IPS-18c (cell line): Measurements from ENCODE around the gene PARN.
A peak's percentile ranks its signal among the peaks of the same experiment; 100 is the strongest.
"Not testable (repeated sequence)": the region's sequence is repeated elsewhere in the genome, so short reads cannot be mapped to it uniquely, and the experiment has no call there.

Experiments
- H3K4me3 ChIP-seq: 2 replicates; pipeline ENCODE4 v1.7.0; 2013; ENCODE audit warnings: low read depth, mild to moderate bottlenecking, low read length, moderate library complexity; ENCODE audit not compliant: insufficient read depth
- H3K9me3 ChIP-seq: one replicate; pipeline ENCODE4 v1.6.1; 2013; ENCODE audit warnings: mild to moderate bottlenecking, low read length, moderate library complexity; ENCODE audit not compliant: control insufficient read depth, insufficient read depth

The PARN gene

GRCh38 chr16:14636179-14636950 is 6.3 kb upstream of the PARN start:
- H3K9me3 ChIP-seq, H3K4me3 ChIP-seq: not testable (repeated sequence)

DNA sequence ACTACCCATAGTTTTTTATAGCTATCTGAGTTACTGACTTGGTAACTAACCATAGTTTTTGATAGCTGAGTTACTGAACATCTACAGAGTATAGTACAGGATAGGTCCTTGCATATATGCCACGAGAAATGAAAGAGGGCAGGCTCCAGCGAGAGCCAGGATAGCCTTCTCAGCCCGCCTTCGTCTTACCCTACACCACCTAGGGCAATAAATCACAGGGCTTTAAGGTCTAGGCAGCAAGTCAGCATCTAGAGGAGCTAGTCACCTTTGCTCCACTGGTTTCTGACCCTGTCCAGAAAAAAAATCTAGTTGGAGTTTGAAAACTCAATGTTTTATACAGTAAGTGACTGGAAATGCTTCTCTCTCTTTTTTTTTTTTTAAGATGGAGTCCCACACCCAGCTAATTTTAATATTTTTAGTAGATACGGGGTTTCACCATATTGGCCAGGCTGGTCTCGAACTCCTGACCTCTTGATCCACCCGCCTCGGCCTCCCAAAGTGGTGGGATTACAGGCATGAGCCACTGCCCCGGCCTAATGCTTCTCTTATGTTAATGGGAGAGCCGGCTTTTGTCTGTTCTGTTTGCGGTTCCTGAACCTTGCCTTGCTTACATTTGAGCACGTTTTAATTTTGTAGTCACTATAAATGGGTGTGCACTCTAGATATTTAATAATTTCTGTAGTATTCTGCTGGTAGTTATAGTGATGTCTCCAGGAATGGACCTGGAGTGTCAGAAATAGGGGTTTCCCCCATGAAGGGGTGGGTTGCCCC is 5.5 kb upstream of the PARN start:
- no peak overlapping the region; the same call in 1 of the 2 replicates for H3K4me3 ChIP-seq
- no peaks in the 10 kb centered on the region for H3K9me3 ChIP-seq

- Histone ChIP-seq H3K4me3 (peak overlapping the region; percentile 89; the same call in 1 of the 2 replicates), H3K9me3 (no peaks in the 10 kb centered on the region)
Measured at GRCh38 chr16:14634389-14634725, 4.3 kb upstream of the PARN start.

GRCh38 chr16:14632693-14633569 is 2.9 kb upstream of the PARN start, which contains the start of gene BFAR:
Gene BFAR (plus strand): TSS chr16:14632951. CDS start chr16:14644347, 11,396 bp downstream.
- no peaks in the 10 kb centered on the region for H3K9me3 ChIP-seq
- peak within 1 kb of the TSS; percentile 89 for H3K4me3 ChIP-seq

DNA sequence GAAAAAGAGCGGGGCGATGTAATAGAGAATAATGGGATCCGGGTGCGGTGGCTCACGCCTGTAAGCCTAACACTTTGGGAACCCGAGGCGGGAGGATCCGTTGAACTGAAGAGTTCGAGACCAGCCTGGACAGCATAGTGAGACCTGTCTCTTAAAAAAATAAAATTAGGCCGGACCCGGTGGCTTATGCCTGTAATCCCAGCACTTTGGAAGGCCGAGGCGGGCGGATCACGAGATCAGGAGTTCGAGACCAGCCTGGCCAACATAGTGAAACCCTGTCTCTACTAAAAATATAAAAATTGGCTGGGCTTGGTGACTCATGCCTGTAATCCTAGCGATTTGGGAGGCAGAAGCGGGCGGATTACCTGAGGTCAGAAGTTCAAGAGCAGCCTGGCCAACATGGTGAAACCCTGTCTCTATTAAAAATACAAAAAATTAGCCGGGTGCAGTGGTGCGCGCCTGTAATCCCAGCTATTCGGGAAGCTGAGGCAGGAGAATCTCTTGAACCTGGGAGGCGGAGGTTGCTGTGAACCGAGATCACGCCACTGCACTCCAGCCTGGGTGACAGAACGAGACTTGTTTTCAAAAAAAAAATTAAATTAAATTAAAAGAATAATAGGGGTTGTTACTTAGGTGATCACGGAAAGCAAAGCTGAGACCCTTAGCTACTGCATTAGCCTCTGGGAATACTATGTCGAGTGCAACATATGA is 715 bp upstream of the PARN start:
- not testable (repeated sequence) for H3K9me3 ChIP-seq
- peak overlapping the region; percentile 24; the same call in 1 of the 2 replicates for H3K4me3 ChIP-seq

DNA sequence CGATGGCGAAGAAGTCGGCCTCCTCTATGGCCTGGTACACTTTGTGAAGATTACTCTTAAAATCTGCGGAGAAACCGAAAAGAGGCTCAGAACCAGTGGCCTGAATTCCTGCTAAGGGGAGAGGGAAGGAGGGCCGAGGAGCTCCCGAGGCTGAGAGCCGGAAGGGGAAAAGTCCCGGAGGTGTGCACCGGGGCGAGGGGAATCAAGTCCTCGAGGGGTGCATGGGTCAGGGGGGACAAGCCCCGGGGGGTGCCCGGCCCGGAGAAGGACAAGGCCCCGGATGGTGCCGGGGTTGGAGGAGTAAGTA is 495 bp downstream of the PARN start:
- Histone ChIP-seq H3K4me3 (peak overlapping the region; percentile 93), H3K9me3 (no peaks in the 10 kb centered on the region)

DNA sequence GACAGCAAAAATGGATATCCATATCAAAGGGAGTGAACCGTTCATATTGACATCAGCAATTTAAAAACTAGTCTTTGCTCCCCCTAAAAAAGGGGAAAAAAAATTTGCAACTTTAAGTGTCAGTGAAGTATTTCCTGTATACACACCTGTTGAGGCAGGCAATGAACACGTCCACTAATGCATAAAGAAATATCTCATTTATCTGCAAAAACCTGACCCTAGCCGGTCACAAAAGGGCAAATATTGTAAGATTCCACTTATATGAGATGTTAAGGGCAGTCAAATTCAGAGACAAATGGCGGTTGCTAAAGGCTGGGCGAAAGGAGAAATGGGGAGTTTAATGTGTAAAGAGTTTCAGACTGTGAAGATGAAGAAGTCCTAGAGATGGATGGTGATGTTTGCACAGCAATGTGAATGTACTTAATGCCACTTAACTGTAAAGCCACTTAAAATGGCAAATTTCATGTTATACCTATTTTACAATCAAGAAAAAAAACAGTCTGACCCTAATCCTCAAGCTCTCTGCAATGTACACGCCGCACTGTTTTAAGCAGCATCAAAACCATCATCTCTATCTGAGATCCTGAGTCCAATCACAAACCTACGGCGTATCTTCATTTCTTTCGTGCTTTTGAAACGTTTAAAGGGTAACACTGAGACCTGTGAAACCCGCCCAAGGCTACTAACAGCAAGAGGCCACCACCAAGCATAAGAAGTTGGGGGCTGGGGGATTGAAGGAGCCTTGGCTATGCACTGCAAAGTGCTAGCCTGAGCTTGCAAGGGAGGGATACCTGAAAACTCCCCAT is 1.1 kb downstream of the PARN start:
- peak overlapping the region; percentile 93 for H3K4me3 ChIP-seq
- H3K9me3 ChIP-seq = no peaks in the 10 kb centered on the region

- Histone ChIP-seq H3K9me3 (no peaks in the 10 kb centered on the region), H3K4me3 (no peak overlapping the region)
Measured at GRCh38 chr16:14627078-14627477, 3.0 kb downstream of the PARN start.

DNA sequence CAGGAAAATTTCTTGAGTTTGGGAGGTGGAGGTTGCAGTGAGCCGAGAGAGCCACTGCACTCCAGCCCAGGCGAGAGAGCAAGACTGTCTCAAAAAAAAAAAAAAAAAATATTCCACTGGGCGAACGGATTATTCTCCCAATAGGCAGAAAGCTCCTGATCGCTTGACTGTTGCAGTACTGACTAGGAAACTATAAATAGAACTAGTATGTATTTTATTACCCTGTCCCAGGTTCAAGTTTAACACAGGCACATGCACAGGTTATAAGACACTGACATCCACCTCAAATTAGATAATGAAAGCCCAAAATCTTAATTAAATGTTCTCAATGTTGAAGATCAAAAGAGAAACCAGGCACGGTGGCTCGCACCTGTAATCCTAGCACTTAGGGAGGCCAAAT is 11.5 kb downstream of the PARN start:
- Histone ChIP-seq H3K4me3 (no peak overlapping the region), H3K9me3 (no peaks in the 10 kb centered on the region)

DNA sequence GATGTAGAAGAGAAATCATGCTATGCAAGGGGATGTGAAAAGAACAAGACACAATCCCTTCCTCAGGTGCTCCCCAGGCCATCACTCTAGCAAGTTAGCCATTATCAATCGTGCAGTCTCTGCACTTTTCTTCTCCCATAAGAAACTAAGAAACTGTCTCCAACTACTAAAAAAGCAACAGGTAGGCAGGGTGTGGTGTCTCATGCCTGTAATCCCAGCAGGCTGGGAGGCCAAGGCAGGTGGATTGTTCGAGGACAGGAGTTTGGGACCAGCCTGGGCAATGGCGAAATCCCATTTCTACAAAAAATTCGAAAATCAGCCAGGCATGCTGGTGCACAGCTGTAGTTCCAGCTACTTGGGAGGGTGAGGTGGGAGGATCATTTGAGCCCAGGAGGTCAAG is 13.8 kb downstream of the PARN start:
- no peaks in the 10 kb centered on the region for H3K9me3 ChIP-seq

DNA sequence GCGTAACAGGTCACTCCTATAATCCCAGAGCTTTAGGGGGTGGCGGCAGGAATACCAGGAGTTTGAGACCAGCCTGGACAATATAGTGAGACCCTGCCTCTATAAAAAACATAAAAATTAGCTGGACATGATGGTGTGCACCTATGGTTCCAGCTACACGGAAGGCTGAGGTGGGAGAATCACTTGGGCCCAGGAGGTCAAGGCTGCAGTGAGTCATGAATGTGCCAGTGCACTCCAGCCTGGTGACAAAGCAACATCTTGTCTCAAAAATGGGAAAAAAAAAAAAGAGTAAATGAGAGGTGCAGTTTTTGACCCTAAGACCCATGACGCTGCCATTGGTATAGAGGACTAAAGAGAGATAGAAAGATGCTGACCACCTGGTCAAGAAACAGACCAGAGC is 16.1 kb downstream of the PARN start:
- no peaks in the 10 kb centered on the region for H3K9me3 ChIP-seq

More for the DNA sequence above, 13.8 kb downstream of the PARN start:
- no peak overlapping the region for H3K4me3 ChIP-seq

DNA sequence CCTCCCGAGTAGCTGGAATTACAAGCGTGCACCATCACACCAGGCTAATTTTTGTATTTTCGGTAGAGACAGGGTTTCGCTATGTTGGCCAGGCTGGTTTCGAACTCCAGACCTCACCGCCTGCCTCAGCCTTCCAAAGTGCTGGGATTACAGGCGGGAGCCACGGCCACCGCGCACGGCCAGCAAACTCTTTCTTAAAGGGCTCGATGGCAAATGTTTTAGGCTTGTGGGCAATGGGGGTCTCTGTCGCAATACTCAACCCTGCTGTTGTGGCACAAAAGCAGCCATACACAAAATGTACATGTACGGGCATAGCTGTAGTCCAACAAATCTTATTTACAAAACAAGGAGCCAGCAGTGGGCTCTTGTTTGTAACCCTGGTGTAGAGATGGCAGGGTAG is 18.4 kb downstream of the PARN start:
- H3K9me3 ChIP-seq = no peaks in the 10 kb centered on the region
- H3K4me3 ChIP-seq = no peak overlapping the region

More for the DNA sequence above, 16.1 kb downstream of the PARN start:
- no peak overlapping the region for H3K4me3 ChIP-seq

GRCh38 chr16:14609716-14610115 is 20.3 kb downstream of the PARN start:
- Histone ChIP-seq H3K9me3 (no peaks in the 10 kb centered on the region), H3K4me3 (no peak overlapping the region)

- Histone ChIP-seq H3K4me3 (no peak overlapping the region), H3K9me3 (no peaks in the 10 kb centered on the region)
Measured at GRCh38 chr16:14608604-14609003, 21.5 kb downstream of the PARN start.

- H3K9me3 ChIP-seq = no peaks in the 10 kb centered on the region
- no peak overlapping the region for H3K4me3 ChIP-seq
Measured at GRCh38 chr16:14608111-14608566, 21.9 kb downstream of the PARN start.

DNA sequence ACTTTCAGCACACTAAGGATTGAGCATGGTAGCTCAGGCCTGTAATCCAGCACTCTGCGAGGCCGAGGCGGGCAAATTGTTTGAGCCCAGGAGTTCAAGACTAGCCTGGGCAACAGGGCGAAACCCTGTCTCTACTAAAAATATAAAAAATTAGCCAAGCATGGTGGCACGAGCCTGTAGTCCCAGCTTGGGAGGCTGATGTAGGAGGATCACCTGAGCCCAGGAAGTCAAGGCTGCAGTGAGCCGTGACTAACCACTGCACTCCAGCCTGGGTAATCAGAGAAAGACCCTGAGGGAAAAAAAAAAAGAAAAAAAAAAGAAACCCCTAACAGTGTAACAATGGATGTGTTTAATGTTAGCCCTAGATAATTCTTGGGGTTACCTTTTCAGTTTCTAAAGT is 24.0 kb downstream of the PARN start:
- Histone ChIP-seq H3K4me3 (no peak overlapping the region), H3K9me3 (no peaks in the 10 kb centered on the region)
